Calu3 (cell line): ENCODE measurements around the gene TENT4A. TPM values are rescaled to one million over a fixed set of nuclear protein-coding genes. Genes with fewer than 3 reads are reported as not detected.

Source experiments
- BruUV-seq: library from RNA; stranded (reverse); fragments of 400-500 nt; replicated peaks from 2 replicates; lab custom pipeline; 2021; lab: Mats Ljungman, UMichigan
- CTCF ChIA-PET: fragments of 300-600 bp; sonication (Branson Sonifier 250); formaldehyde crosslinking; loops from one replicate; lab custom pipeline; 2022; ENCODE audit warnings: antibody characterized with exemption; lab: Charles Lee
- DNase-seq: peaks from one replicate; pipeline ENCODE4 v3.0.0; 2022
- H3K27ac Mint-ChIP-seq: one replicate; pipeline ENCODE4 v1.8.0; 2022; ENCODE audit warnings: mixed read lengths; ENCODE audit not compliant: unreplicated experiment
- H3K27me3 Mint-ChIP-seq: one replicate; pipeline ENCODE4 v1.8.0; 2022; ENCODE audit warnings: mixed read lengths; ENCODE audit not compliant: unreplicated experiment
- H3K36me3 Mint-ChIP-seq: one replicate; pipeline ENCODE4 v1.8.0; 2022; ENCODE audit warnings: mild to moderate bottlenecking, moderate library complexity, mixed read lengths; ENCODE audit not compliant: insufficient read depth, unreplicated experiment
- H3K4me1 Mint-ChIP-seq: one replicate; pipeline ENCODE4 v1.8.0; 2022; ENCODE audit warnings: mild to moderate bottlenecking, low read depth, mixed read lengths; ENCODE audit not compliant: unreplicated experiment
- H3K4me3 Mint-ChIP-seq: one replicate; pipeline ENCODE4 v1.8.0; 2022; ENCODE audit warnings: mild to moderate bottlenecking, low read depth, moderate library complexity, mixed read lengths; ENCODE audit not compliant: unreplicated experiment
- H3K9me3 Mint-ChIP-seq: one replicate; pipeline ENCODE4 v1.8.0; 2022; ENCODE audit warnings: low read depth, mixed read lengths; ENCODE audit not compliant: unreplicated experiment
- CTCF ChIP-seq: fragments of 200-600 bp; IDR thresholded peaks from one replicate; pipeline ENCODE4 v1.8.0; 2022; ENCODE audit warnings: antibody characterized with exemption; ENCODE audit not compliant: unreplicated experiment
- intact Hi-C: fragments of 100-400 bp; cut with micrococcal nuclease; formaldehyde crosslinking; loops from one replicate; pipeline ENCODE4 v1.10.0; 2022; ENCODE audit not compliant: unreplicated experiment
- total RNA-seq: library from RNA; stranded (reverse); gene quantifications from 2 replicates; pipeline ENCODE4 v1.2.3, GENCODE V29; 2022

TENT4A gene
- total RNA-seq, 1 experiment from 2014 or later = 39.9 TPM

GRCh38 chr5:6788956-6789649 is 75.9 kb downstream of the TENT4A start:
- intact Hi-C loops = no loop called here
- Mint-ChIP-seq H3K9me3 (no peaks in the 10 kb centered on the region), H3K4me1 (no peaks in the 10 kb centered on the region), H3K27ac (no peak overlapping the region), H3K4me3 (no peak overlapping the region), H3K36me3 (peaks cover 4% of the 10 kb centered on the region), H3K27me3 (peaks cover 23% of the 10 kb centered on the region)
- DNase-seq = no peak
- CTCF ChIA-PET = no interaction called here
- no TSS peak for BruUV-seq
- TF ChIP-seq CTCF = no peak

- Mint-ChIP-seq H3K4me3 (no peak overlapping the region), H3K4me1 (no peaks in the 10 kb centered on the region), H3K9me3 (no peaks in the 10 kb centered on the region), H3K27ac (no peak overlapping the region), H3K27me3 (peaks cover 23% of the 10 kb centered on the region), H3K36me3 (peaks cover 4% of the 10 kb centered on the region)
- TF ChIP-seq CTCF = no peak
- CTCF ChIA-PET = no interaction called here
- DNase-seq = no peak
- no TSS peak for BruUV-seq
- intact Hi-C loops = no loop called here
Measured at GRCh38 chr5:6790346-6790865, 77.2 kb downstream of the TENT4A start.

GRCh38 chr5:6791031-6791430 is 77.8 kb downstream of the TENT4A start:
- intact Hi-C loops = no loop called here
- no peaks in the 10 kb centered on the region for H3K9me3 Mint-ChIP-seq
- no peak for DNase-seq
- CTCF ChIA-PET = no interaction called here
- TF ChIP-seq CTCF = no peak
- H3K4me3 Mint-ChIP-seq = no peak overlapping the region
- H3K27ac Mint-ChIP-seq = no peak overlapping the region
- H3K36me3 Mint-ChIP-seq = peaks cover 4% of the 10 kb centered on the region
- no TSS peak for BruUV-seq
- H3K4me1 Mint-ChIP-seq = no peaks in the 10 kb centered on the region
- H3K27me3 Mint-ChIP-seq = peaks cover 23% of the 10 kb centered on the region

GRCh38 chr5:6792376-6792775 is 79.1 kb downstream of the TENT4A start:
- no peak overlapping the region for H3K4me3 Mint-ChIP-seq
- TF ChIP-seq CTCF = no peak
- BruUV-seq = no TSS peak

More at GRCh38 chr5:6792376-6792775, 79.1 kb downstream of the TENT4A start:
- Mint-ChIP-seq H3K4me1 (no peaks in the 10 kb centered on the region), H3K9me3 (no peaks in the 10 kb centered on the region), H3K36me3 (peaks cover 4% of the 10 kb centered on the region), H3K27me3 (peaks cover 23% of the 10 kb centered on the region), H3K27ac (no peak overlapping the region)
- intact Hi-C loops = no loop called here
- DNase-seq = no peak
- CTCF ChIA-PET = no interaction called here
